Panc1 (cell line): Measurements from ENCODE around the gene DYTN. TPM values are rescaled to one million over a fixed set of nuclear protein-coding genes. Genes with fewer than 3 reads are reported as not detected.

Experiments
- ATAC-seq: fragments of 200-7000 bp; cut with Tn5 transposase; 2 replicates; pipeline ENCODE4 v1.9.1; 2020; ENCODE audit warnings: mild to moderate bottlenecking, moderate library complexity
- BruUV-seq: library from RNA; stranded (reverse); fragments of 400-500 nt; replicated peaks from 2 replicates; lab custom pipeline; 2021; lab: Mats Ljungman, UMichigan
- CTCF ChIA-PET: fragments of 300-600 bp; sonication (Branson Sonifier 250); formaldehyde crosslinking; loops from one replicate; lab custom pipeline; 2022; ENCODE audit warnings: antibody characterized with exemption; lab: Charles Lee
- POLR2A ChIA-PET: fragments of 300-600 bp; sonication (Branson Sonifier 250); formaldehyde crosslinking; loops from one replicate; lab custom pipeline; 2022; ENCODE audit warnings: antibody characterized with exemption; lab: Charles Lee
- DNase-seq: peaks from one replicate; pipeline ENCODE4 v3.0.0-alpha.2; 2010; ENCODE audit warnings: low read depth, low spot score
- H3K27ac ChIP-seq: 2 replicates; pipeline ENCODE4 v1.5.1; 2011; ENCODE audit warnings: mild to moderate bottlenecking, low read length, inconsistent platforms
- H3K27me3 ChIP-seq: fragments of 200-500 bp; sonication (Bioruptor generic); 2 replicates; pipeline ENCODE4 v1.6.0; 2014; ENCODE audit warnings: low read length, inconsistent platforms; ENCODE audit not compliant: control insufficient read depth, insufficient read depth
- H3K36me3 ChIP-seq: fragments of 200-500 bp; sonication (Bioruptor generic); 2 replicates; pipeline ENCODE4 v1.5.1; 2014; ENCODE audit warnings: inconsistent platforms, mild to moderate bottlenecking, low read length, moderate library complexity; ENCODE audit not compliant: control insufficient read depth, insufficient read depth
- H3K4me1 ChIP-seq: 2 replicates; pipeline ENCODE4 v1.5.1; 2011; ENCODE audit warnings: inconsistent platforms, mild to moderate bottlenecking, low read length, moderate library complexity; ENCODE audit not compliant: control insufficient read depth, insufficient read depth
- H3K4me3 ChIP-seq, 2 experiments: 2 replicates each; pipeline ENCODE4 v1.5.1; 2011 to 2012; ENCODE audit warnings: low read depth in 2 of 2, low read length in 2 of 2, mild to moderate bottlenecking in 2 of 2, inconsistent platforms in 1 of 2, moderate library complexity in 1 of 2
- H3K9me3 ChIP-seq: fragments of 200-500 bp; sonication (Bioruptor generic); 2 replicates; pipeline ENCODE4 v1.5.1; 2014; ENCODE audit warnings: low read depth, mild to moderate bottlenecking, inconsistent platforms, low read length, moderate library complexity; ENCODE audit not compliant: control insufficient read depth, insufficient read depth
- CTCF ChIP-seq: fragments of 450-650 bp; IDR thresholded peaks from 2 replicates; pipeline ENCODE4 v1.5.1; 2017; ENCODE audit warnings: mild to moderate bottlenecking
- POLR2AphosphoS5 ChIP-seq: IDR thresholded peaks from 2 replicates; pipeline ENCODE4 v1.6.1; 2012; ENCODE audit warnings: mild to moderate bottlenecking, low read depth, low read length, moderate library complexity
- SIN3A ChIP-seq: IDR thresholded peaks from 2 replicates; pipeline ENCODE4 v1.6.1; 2012; ENCODE audit warnings: low read depth, mild to moderate bottlenecking, low read length, moderate library complexity, borderline replicate concordance; ENCODE audit not compliant: insufficient read depth
- TCF7L2 ChIP-seq: IDR thresholded peaks from 2 replicates; pipeline ENCODE4 v1.6.1; 2011; ENCODE audit warnings: mild to moderate bottlenecking, low read depth, low read length, inconsistent platforms
- in situ Hi-C: cut with HindIII; loops from 2 replicates; pipeline ENCODE4 v1.10.0; 2016; ENCODE audit warnings: low sequenced_read_pairs, low pct_unique_long_range_greater_than_20kb
- intact Hi-C: fragments of 100-400 bp; cut with micrococcal nuclease; formaldehyde crosslinking; loops from one replicate; pipeline ENCODE4 v1.10.0; 2022; ENCODE audit not compliant: unreplicated experiment
- total RNA-seq: library from RNA; stranded (reverse); gene quantifications from one replicate; pipeline ENCODE4 v1.2.1, GENCODE V29; 2021; ENCODE audit not compliant: unreplicated experiment
- TF ChIP-seq, protein P1 (sequence below), 2 experiments: IDR thresholded peaks; 2 replicates each; pipeline ENCODE4 v1.6.1; 2011 to 2012; ENCODE audit warnings: low read depth in 2 of 2, control low read depth in 1 of 2, low read length in 1 of 2, mild to moderate bottlenecking in 1 of 2, moderate library complexity in 1 of 2; ENCODE audit not compliant: insufficient read depth in 1 of 2

The DYTN gene
- total RNA-seq, 1 experiment from 2014 or later: not detected

- no peak for ATAC-seq
- H3K4me3 ChIP-seq: no peak overlapping the region
- no peaks in the 10 kb centered on the region for H3K9me3 ChIP-seq
- H3K27me3 ChIP-seq: peaks cover 2% of the 10 kb centered on the region; the same call in 1 of the 2 replicates
- TF ChIP-seq POLR2AphosphoS5: no peak
- TF ChIP-seq CTCF: no peak
- TF ChIP-seq TCF7L2: no peak
- TF ChIP-seq SIN3A: no peak
- TF ChIP-seq, protein P1, sequence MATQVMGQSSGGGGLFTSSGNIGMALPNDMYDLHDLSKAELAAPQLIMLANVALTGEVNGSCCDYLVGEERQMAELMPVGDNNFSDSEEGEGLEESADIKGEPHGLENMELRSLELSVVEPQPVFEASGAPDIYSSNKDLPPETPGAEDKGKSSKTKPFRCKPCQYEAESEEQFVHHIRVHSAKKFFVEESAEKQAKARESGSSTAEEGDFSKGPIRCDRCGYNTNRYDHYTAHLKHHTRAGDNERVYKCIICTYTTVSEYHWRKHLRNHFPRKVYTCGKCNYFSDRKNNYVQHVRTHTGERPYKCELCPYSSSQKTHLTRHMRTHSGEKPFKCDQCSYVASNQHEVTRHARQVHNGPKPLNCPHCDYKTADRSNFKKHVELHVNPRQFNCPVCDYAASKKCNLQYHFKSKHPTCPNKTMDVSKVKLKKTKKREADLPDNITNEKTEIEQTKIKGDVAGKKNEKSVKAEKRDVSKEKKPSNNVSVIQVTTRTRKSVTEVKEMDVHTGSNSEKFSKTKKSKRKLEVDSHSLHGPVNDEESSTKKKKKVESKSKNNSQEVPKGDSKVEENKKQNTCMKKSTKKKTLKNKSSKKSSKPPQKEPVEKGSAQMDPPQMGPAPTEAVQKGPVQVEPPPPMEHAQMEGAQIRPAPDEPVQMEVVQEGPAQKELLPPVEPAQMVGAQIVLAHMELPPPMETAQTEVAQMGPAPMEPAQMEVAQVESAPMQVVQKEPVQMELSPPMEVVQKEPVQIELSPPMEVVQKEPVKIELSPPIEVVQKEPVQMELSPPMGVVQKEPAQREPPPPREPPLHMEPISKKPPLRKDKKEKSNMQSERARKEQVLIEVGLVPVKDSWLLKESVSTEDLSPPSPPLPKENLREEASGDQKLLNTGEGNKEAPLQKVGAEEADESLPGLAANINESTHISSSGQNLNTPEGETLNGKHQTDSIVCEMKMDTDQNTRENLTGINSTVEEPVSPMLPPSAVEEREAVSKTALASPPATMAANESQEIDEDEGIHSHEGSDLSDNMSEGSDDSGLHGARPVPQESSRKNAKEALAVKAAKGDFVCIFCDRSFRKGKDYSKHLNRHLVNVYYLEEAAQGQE (IDR thresholded peaks at IDR 0.05; ENCODE audit: insufficient read depth in 1 of 2, low read depth in 2 of 2, low read length in 1 of 2): no peak
- intact Hi-C loops: no loop called here
- no peaks in the 10 kb centered on the region for H3K36me3 ChIP-seq
- in situ Hi-C loops: no loop called here
- no peaks in the 10 kb centered on the region for H3K4me1 ChIP-seq
- DNase-seq: no peak
- POLR2A ChIA-PET: no interaction called here
- H3K27ac ChIP-seq: no peak overlapping the region
- CTCF ChIA-PET: no interaction called here
- no TSS peak for BruUV-seq
Observed at GRCh38 chr2:206626108-206626507, 92.1 kb downstream of the DYTN start.

- Histone ChIP-seq H3K4me3 (no peak overlapping the region), H3K36me3 (no peaks in the 10 kb centered on the region), H3K27me3 (no peaks in the 10 kb centered on the region), H3K9me3 (no peaks in the 10 kb centered on the region), H3K27ac (no peak overlapping the region), H3K4me1 (no peaks in the 10 kb centered on the region)
- in situ Hi-C loops (no loop called here), intact Hi-C loops (no loop called here)
- CTCF ChIA-PET: no interaction called here
- DNase-seq (no peak), ATAC-seq (no peak)
- BruUV-seq: no TSS peak
- TF ChIP-seq POLR2AphosphoS5 (no peak), SIN3A (no peak), TCF7L2 (no peak), CTCF (no peak)
- TF ChIP-seq, protein P1 (IDR thresholded peaks at IDR 0.05; ENCODE audit: insufficient read depth in 1 of 2, low read depth in 2 of 2, low read length in 1 of 2): no peak
- POLR2A ChIA-PET: no interaction called here
Observed at GRCh38 chr2:206619011-206619410, 99.2 kb downstream of the DYTN start.
